ENCODE results near the gene SNN.

Gene SNN

DNA sequence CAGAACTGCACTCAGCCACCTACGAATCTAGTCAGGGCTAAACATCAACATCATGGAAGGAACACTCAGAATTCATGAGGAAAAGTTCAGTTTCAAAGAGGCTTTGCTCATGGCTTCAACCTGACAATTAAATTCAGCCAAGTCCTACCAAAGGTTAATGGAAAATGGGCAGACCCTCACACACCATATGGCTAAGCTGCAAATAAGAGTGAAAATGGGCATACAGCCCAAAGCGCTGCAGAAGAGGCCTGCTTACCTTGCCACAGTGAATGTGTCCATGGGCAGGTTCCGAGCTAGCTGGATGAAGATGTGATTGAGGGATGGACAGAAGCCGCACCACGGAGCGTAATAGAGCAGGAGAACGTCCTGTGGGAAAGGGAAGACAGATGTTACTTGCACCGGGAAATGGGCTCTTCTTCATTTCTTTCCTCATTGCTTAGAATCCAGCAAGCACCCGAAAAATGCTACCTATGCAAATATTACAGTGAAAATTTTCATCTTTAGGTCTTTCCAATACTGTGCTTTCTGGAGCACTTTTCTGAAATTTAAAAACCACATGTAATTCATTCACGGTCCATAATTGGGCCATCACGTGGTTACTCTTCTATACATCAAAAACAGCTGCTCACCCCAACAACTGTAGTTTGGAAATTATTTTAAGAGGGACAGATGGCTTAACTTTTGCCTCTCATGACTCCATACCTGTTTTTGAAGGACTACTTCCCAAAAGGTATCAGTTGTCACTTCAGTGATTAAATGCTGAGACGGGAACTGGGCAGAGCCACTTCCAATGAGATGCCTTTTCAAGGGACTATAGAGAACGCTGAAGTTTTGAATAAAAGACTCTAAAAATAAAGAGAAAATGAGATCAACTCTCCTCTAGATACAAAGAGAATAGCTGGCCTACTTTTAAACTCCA, 19.6 kb downstream of the SNN start:
- TF ChIP-seq, protein P1, sequence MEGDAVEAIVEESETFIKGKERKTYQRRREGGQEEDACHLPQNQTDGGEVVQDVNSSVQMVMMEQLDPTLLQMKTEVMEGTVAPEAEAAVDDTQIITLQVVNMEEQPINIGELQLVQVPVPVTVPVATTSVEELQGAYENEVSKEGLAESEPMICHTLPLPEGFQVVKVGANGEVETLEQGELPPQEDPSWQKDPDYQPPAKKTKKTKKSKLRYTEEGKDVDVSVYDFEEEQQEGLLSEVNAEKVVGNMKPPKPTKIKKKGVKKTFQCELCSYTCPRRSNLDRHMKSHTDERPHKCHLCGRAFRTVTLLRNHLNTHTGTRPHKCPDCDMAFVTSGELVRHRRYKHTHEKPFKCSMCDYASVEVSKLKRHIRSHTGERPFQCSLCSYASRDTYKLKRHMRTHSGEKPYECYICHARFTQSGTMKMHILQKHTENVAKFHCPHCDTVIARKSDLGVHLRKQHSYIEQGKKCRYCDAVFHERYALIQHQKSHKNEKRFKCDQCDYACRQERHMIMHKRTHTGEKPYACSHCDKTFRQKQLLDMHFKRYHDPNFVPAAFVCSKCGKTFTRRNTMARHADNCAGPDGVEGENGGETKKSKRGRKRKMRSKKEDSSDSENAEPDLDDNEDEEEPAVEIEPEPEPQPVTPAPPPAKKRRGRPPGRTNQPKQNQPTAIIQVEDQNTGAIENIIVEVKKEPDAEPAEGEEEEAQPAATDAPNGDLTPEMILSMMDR (IDR thresholded peaks at IDR 0.05) = no peak
- no peak for TF ChIP-seq ZFX (IDR thresholded peaks at IDR 0.05; ENCODE audit: borderline replicate concordance)
- H3K27ac ChIP-seq = no peak overlapping the region

- TF ChIP-seq, protein P1 (IDR thresholded peaks at IDR 0.05) = no peak
- TF ChIP-seq ZFX (IDR thresholded peaks at IDR 0.05; ENCODE audit: borderline replicate concordance) = no peak
- no peak overlapping the region for H3K27ac ChIP-seq
These were observed 20.2 kb downstream of the SNN start for GRCh38 chr16:11688520-11688886.

GRCh38 chr16:11689031-11689840, 21.0 kb downstream of the SNN start:
- peak overlapping the region; percentile 51; the same call in 1 of the 2 replicates for H3K27ac ChIP-seq
- TF ChIP-seq, protein P1 (IDR thresholded peaks at IDR 0.05) = no peak

DNA sequence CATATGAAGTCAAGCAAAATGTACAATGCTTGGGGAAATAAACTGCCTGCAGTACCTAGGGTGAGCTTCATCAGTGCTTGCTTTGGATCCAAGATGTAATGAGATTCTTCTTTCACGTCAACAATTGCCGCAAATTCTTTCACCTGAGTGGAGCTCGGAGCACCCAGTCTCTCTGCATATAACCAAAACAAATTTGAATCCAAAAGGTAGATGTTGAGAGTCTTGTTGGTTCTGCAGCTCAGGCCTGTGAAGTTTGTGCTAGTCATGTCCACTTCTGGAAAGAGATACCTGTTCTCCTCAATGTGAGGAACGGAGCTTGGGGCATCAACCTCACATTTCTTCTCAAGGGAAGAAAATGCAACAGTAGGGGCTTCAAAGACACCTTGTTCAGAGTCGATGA, 23.0 kb downstream of the SNN start:
- TF ChIP-seq, protein P1 (IDR thresholded peaks at IDR 0.05) = no peak
- TF ChIP-seq ZFX (IDR thresholded peaks at IDR 0.05; ENCODE audit: borderline replicate concordance) = no peak
- no peak overlapping the region for H3K27ac ChIP-seq

DNA sequence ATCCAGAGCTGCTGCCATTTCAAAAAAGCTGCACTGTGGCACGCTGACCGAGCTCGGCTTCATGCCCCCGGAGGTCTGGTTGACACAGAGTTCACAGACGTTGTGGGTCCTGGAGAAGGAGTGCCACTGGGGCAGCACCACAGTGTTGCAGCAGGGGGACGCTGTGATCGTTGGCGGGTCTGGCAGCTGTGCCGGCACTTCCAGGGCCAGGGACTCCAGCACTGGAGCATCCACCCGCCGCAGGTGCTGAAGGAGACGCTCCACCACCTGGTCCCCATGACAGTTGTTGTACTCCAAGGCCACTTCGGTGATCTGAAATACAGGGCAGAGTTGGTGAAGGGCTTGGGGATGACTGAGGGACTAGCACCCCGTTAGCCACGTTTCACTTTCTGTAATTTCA, 23.5 kb downstream of the SNN start:
- TF ChIP-seq, protein P1 (IDR thresholded peaks at IDR 0.05) = no peak
- no peak for TF ChIP-seq ZFX (IDR thresholded peaks at IDR 0.05; ENCODE audit: borderline replicate concordance)
- no peak overlapping the region for H3K27ac ChIP-seq

DNA sequence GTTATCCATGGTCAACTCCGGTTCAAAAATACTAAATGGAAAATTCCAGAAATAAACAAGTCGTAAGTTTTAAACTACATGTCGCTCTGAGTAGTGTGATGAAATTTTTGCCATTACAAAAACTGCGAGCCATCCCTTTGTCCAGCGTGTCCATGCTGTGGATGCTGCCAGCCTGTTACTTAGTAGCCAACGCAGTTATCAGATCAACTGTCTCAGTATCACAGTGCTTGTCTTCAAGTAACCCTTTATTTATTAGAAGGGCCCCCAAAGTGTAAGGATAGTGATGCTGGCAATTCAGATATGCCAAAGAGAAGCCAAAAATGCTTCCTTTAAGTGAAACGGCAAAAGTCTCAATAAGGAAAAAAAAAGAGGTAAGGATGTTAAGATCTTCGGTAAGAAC, 23.9 kb downstream of the SNN start:
- no peak overlapping the region for H3K27ac ChIP-seq
- TF ChIP-seq, protein P1 (IDR thresholded peaks at IDR 0.05) = no peak
- no peak for TF ChIP-seq ZFX (IDR thresholded peaks at IDR 0.05; ENCODE audit: borderline replicate concordance)

DNA sequence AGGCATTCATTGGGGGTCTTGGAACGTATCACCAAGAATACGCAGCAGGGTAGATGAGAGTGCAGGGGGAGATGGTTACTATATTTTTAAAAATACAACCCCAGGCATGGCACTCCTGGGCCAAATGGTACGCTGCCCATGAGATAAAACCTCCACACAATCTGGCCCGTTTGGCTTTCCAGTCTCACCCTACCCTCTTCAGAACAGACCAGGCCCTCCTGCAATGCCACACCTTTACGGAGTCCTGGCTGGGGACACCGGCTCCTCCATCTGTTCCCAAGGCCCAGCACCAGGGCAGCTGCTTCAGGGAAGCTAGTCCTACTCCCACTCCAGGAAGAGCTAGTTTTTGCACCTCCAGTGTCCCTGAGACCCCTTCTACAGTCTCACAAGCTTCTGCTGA, 24.4 kb downstream of the SNN start:
- no peak overlapping the region for H3K27ac ChIP-seq
- TF ChIP-seq ZFX (IDR thresholded peaks at IDR 0.05; ENCODE audit: borderline replicate concordance) = no peak
- TF ChIP-seq, protein P1 (IDR thresholded peaks at IDR 0.05) = no peak

Measured in 22Rv1 (cell line).